Caki2 (cell line): ENCODE data around the gene LAMB4. TPM values are rescaled to one million over a fixed set of nuclear protein-coding genes. Genes with fewer than 3 reads are reported as not detected.

Experiments
- DNase-seq: peaks from one replicate; pipeline ENCODE4 v3.0.0-alpha.2; 2015; ENCODE audit warnings: low read depth
- in situ Hi-C: cut with HindIII; loops from 2 replicates; pipeline ENCODE4 v1.10.0; 2016; ENCODE audit warnings: low sequenced_read_pairs, low pct_unique_long_range_greater_than_20kb, mixed read lengths
- total RNA-seq: library from RNA; depleted of rRNA; stranded (reverse); fragments of >200 nt; shearing (Covaris generic); gene quantifications from 2 replicates; pipeline ENCODE4 v1.2.3, GENCODE V29; 2014; ENCODE audit warnings: low replicate concordance

The LAMB4 gene
- total RNA-seq, 1 experiment from 2014 or later, result 0.54 TPM

DNA sequence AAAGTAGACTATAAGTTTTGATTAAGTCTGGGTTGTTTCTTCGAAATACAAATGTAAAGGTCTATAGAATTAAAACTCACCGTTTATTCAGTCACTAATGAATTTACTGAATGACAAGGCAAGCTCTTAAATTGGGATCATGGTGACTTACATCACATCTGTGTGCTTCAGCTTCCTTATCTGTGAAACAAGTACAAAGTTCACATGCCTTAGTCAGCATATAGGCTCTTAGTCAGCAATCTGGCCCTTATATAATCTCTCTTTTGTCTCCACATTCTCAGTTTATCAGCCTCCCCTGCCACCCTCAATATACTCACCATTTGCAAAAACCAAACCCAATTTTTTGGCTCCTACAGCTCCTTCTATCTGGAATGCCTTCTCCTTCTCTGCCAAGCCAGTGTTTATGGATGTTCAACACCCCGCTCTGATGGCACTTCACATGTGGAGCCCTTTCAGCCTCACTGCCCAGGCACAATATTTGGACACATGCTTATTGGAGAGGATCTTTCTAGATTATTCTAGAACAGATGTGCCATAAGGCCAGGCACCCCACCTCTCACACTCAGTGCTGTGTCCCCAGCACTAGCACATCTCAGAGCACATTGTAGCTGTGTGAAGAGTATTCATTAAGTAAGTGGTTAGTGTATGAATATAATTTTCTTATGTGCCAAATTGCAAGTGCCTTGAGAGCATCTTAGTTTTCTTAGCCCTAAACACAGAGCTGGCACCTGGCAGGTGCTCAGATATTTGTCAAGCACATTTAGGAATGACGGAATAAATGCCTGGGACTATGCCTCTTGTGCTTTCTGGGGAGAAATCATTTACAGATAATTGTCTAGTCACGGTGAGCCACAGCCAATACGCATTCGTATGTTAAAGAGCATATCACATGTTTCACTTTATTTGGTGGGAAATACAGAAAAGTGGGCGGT lies 117.4 kb downstream of the LAMB4 start:
- in situ Hi-C loops, result no loop called here
- DNase-seq, result peak; percentile 64

GRCh38 chr7:108010377-108010776 lies 119.8 kb downstream of the LAMB4 start:
- DNase-seq, result peak; percentile 65
- in situ Hi-C loops, result no loop called here

GRCh38 chr7:108009873-108010272 lies 120.3 kb downstream of the LAMB4 start:
- in situ Hi-C loops, result no loop called here
- DNase-seq, result peak; percentile 27

- no peak for DNase-seq
- in situ Hi-C loops, result no loop called here
Measured at GRCh38 chr7:108008827-108009226, 121.3 kb downstream of the LAMB4 start.

GRCh38 chr7:108008240-108008639 lies 121.9 kb downstream of the LAMB4 start:
- in situ Hi-C loops, result no loop called here
- DNase-seq, result no peak

GRCh38 chr7:108007762-108008161 lies 122.4 kb downstream of the LAMB4 start:
- in situ Hi-C loops, result no loop called here
- no peak for DNase-seq

GRCh38 chr7:108007261-108007660 lies 122.9 kb downstream of the LAMB4 start:
- DNase-seq, result no peak
- in situ Hi-C loops, result no loop called here

DNA sequence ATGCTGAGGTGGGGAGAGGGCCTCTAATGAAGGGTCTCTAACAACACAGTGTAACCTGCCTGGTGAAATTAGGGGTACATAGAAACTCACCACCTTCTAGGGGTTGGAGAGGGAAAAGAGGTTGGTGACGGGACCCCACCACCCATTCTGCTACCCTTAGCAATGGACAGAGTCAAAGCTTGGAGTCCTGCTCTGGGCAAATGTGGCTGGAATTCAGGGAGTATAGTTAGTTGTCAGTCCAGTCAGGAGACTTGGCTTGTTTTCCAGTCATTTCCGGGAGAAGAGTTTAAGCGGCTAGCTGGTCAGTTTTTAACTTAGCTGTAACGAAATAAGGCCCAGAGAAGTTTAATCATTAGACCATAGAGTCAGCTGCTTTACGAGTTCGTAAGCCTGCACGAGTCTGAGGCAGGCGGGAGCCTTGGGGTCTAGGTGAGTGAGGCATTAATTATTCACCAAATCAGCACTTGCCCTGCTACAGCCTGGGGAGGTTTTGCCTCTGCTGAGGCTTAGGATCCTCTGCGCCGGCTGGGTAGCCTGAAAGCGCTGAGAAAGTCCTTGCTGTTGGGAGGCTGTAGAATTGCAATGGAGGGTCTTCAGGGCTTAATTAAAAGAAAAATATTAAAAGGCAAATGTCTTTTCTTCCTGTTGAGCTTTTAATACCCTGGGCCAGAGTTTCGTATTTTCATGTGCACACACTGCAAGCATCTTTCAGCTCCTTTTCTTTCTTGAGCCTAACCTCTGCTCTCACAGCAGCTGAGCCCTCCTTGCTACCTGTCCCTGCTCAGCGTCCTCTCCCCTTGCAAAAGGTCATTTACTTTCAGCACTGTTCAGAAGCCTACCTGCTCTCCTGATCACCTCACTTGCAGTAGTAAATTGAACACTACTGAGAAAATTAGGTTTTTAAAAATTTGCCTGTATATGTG lies 125.7 kb downstream of the LAMB4 start:
- in situ Hi-C loops, result no loop called here
- peak; percentile 94 for DNase-seq

GRCh38 chr7:108003599-108003935 lies 126.6 kb downstream of the LAMB4 start:
- in situ Hi-C loops, result no loop called here
- no peak for DNase-seq

DNA sequence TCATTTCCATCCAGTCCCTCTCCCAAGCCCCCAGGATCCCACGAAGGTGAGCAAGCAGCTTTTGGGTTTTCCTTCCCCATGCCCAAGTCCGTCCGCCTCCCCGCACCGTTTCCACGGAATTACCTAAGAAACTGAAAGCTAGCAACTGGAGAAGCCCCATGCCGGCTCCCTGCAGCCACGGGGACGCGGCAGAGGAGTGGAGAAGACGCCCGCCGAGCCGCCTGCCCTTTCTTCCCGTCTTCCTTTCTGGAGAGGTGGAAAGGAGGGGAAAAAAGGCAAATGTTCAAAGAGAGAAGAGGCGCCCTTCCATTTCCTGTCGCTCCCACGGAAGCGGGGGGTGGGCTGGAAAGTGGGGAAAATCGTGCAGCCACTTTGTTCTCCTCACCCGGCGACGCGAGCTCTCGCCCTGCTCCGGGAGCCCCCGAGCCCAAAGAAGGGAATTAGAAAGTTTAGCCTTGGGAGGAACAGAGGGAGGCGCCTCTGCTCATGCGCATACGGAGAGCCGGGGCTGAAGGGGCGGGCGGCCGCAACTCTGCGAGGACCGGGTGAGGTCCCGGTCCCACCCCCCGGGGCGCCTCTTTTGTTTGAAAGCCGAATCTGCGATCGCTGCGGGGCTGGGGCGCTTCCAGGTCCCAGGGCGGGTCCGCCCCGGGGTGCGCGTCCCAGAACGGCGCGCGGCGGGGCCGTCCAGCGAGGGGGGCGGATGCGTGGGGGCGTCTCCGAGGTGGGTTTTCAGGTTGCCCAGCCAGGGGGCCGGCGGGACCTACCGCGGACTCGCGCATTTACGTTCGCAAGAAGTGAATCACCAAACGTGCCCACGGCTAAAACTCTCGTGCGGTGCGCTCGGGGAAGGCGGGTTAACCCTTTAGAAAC lies 127.2 kb downstream of the LAMB4 start, which contains the start of gene LAMB1:
Gene LAMB1, minus strand, starts transcription at position 436 of the 873 bp plus-strand sequence. Its CDS starts 276 bp downstream, at position 160.
- peak; percentile 84 for DNase-seq
- in situ Hi-C loops, result no loop called here

DNA sequence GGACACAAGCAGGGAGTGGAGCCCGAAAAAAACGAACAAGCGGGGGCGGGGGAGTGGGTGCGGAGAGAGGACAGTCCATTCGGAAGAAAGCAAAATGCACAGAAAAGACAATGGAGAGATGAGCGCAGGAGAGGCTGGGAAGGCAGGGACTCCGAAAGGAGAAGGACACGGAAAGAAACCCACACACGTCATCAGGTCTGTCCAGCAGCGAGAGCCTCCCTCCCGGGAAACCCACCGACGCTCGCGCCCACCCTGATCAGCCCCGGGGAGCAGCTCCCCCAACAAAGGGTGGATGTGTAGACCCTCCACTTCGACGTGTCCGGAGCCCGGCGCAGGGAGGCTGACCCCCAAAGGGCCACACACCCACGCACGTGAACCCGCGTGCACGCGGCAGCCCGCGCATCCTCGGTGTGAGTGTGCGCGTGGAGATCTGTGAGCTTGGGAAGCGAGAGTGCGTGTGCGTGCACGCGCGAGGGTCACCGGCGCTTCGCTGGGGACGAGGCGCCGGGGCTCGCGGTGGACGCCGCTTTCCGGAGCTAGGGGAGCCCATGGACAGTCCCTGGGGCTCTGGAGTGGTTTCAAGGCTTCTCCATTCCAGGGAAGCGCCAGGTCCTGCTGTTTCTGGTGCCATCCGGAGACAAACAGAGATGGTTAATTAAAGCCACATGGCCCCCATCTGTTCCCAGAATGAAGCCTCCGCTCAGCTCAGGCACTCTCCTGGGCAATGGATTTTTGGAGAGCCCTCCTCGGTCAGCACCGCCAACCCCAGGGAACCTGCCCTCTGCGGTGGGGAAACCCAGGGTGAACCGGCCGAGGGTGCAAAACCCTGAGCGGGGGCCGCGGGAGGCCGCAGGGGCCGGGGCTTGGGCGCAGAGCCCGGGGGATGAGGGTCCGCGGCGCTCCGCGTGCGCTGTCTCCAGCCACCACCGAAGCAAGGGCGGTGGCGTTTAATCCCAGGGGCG lies 128.1 kb downstream of the LAMB4 start:
- DNase-seq, result no peak
- in situ Hi-C loops, result no loop called here

- peak; percentile 68 for DNase-seq
- in situ Hi-C loops, result no loop called here
Measured at GRCh38 chr7:108000875-108001763, 129.0 kb downstream of the LAMB4 start.

DNA sequence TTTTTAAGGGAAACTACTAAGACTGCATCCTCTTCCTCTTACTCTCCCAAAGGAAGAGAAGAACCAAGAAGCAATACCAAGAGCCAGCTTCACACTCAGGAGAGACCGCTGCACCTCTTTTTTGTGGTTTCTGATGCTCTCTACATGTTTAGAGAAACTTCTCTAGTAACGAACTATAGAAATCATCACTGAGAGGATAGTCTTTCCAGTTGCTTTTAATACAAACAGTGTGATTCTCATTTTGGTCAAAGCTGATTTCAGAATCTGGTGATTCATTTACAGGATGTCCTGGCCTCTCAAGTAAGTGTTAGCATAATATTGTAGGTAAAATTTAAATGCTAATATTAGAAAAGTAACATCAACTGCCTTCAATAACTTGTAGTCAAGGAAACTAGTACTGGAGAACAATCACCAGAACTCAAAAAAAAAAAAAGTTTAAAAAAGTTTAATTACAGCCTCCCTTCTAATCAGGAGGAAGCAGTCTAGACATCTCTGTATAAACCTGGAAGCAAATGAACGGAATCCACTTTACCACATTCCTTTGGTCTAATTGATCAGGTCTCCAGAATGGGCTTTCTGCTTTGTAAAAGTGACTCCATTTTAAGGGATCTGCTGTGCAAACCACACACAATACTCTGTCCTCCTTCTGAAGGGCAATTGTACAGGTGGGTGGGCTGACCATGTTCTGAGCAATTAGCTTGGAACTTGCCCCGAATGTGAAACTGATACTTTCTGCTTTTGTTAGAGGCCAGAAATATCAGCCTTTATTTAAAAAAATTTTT lies 130.2 kb downstream of the LAMB4 start:
- peak; percentile 45 for DNase-seq

GRCh38 chr7:107998660-107999480 lies 131.3 kb downstream of the LAMB4 start:
- no peak for DNase-seq
- in situ Hi-C loops, result no loop called here

More for the DNA sequence above, 130.2 kb downstream of the LAMB4 start:
- in situ Hi-C loops, result no loop called here

DNA sequence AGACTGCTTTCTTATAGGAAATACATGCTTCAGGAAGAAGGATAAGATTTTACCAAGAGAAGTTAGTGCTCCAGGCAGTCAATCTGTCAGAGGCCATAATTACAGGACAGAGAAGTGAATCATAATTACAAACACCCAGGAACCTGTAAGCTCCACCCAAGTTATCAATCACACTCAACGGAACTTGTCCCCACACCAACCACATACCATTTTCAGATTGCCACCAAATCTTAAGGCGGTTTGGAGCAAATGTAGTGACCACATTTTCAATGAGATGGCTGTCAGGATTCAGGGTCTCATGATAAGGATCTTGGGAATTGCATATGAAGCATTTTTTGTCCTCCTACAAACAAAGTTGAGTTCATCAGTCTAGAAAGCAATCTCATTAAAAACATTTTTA lies 132.0 kb downstream of the LAMB4 start:
- DNase-seq, result peak; percentile 64
- in situ Hi-C loops, result no loop called here
